HG02884 (cell line): ENCODE measurements around the gene RNF220.
"Not testable (repeated sequence)": the region's sequence is repeated elsewhere in the genome, so short reads cannot be mapped to it uniquely, and the experiment has no call there.

Source experiments
- ATAC-seq: cut with Tn5 transposase; IDR thresholded peaks from one replicate; pipeline ENCODE4 v1.9.1; 2021; ENCODE audit warnings: mild to moderate bottlenecking, moderate library complexity; ENCODE audit not compliant: unreplicated experiment

RNF220 gene

DNA sequence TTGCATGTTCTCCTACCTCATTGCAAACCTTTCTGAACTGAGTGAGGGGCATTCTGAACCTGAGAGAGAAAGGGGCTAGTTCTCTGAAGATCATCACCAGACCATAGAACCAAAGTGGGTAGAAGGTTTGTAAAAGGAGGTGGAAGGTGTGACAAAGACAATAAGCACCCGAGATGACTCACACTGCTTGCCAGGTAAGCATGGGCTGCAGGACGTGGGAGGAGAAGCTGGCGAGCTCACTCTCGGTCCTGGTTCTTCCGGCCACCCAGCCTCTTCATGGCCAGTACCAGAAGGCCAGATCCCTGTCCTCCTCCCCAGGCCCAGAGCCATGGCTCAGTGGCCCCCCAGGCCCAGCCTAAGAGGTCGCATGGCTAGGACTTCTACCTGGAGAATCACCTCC is 140.9 kb downstream of the RNF220 start:
- no peak for ATAC-seq

DNA sequence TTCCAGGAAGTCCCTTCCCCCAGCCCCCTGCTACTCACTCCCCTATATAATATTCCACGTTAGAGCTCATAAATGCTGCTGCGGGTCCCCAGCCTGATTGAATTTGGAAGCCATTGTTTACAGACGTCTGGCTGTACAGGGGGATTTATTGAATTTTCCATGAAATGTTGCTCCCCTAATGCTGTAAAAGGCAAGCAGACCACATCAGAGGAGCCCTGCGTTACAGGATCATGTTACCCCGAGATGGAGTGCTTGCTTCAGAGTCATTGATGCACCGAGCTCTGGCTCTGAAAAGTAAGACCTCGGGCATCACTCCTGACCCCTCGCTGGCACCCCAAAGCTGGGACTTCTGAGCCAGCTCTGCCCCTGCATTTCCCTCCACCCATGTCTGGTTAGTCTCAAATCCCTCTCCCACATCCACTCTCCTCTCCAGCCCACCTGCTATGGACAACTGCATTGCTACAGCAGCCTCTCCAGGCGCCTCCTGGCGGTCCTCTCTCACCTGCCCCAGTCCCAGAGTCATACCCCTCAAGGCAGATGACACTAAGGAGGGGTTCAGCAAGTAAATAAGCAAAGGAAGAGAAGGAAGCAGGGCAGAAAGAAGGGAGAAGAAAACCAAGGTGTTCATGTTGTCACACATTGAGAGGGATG is 141.5 kb downstream of the RNF220 start:
- no peak for ATAC-seq

DNA sequence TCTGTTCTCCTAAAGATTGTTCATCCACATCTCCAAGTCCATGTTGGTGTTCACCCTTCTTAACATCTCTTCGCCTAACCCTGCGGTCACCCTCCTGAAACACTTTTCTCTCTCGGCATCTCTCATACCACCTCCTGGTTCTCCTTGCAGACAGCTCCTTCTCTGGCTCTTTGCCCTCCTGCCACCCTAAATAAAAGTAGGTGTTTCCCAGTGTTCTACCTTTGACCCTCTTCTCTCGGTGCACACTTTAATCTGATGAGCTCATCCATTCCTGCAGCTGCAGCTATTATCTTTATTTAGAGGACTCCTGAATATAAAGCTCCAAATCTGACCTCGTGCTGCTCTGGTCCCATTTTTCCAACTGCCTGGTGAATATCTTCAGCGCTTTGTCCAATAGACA is 142.3 kb downstream of the RNF220 start:
- ATAC-seq, result no peak

DNA sequence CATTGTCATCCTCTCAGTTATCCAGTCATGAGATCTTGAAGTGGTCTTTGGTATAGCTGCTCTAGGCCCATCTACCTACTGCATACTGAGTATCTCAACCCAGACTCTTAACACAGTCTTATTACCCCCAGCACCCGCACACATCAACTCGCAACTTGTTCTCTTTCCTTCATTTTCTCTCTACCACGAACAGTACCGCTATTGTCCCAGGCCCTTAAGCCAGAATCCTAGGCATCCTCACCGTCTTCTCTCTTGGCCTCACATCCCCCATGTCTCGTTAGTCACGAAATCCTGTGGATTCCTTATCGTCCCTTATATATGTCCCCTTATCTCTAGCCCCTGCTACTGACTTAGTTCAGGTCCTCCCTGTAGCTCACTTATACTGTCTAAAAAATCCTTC is 142.8 kb downstream of the RNF220 start:
- no peak for ATAC-seq

DNA sequence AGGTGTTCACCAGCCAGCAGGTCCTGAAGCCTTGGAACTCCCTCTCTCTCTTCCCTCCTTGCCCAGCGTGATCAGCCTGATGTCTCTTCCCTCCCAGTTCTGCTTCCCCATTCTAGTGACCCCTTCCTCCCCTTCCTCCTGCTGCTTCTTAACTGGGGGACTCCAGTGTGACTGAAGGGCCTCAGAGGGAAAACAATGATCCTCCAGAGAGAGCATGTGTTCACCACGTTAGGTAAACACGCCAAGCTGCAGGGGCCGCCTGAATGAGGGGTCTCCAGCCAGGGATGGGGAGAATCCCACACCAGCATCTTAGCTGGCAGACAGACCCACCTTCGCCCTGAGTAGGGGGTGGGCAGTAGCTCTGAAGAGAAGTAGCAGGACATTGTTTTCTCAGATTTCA is 144.5 kb downstream of the RNF220 start:
- no peak for ATAC-seq

DNA sequence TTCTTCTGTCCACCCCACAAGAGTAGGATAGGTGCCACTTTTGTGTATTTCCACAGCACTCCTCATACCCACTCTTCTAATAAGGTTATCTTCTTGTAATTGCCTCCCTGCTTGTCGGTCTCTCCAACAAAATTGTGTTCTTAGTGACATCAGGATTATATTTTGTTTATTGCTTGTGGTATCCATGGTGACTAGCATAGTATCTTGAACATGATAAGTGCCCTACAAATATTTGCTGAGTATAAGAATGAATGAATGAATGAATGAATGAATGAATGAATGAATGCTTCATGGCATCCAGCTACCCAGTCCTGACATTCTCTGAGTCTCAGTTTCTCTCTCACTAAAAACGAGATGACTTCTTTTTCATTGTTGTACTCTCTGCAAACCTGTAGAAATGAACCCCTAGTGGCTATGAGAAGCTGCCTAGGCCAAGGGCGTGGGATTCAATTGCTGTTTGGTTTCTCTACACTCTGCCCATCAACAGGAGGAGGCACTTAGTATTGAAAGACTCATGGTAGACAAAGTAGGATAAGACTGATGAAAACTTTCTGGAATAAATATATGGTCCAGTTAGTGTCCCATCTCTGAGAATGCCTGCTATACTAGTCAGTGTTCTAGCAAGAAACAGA is 148.2 kb downstream of the RNF220 start:
- ATAC-seq, result no peak

DNA sequence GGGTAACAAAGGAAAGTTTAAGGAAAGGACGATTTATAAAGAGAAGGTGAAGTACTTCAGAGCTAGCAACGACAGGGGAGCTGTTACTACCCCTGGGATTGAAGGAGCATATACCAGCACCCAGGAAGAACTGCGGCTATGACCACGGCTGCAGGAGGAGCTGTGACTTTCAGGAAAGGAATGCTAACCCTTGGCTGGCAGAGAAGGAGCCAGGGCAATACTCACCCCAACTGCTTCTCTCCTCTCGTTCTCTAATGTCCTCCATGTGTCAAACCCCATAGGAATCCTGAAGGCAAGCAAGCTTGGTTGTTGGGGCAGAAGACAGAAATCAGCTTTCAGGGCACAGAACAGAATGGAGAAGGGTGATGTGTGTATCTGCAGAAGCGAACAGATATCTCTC is 148.7 kb downstream of the RNF220 start:
- ATAC-seq, result no peak

DNA sequence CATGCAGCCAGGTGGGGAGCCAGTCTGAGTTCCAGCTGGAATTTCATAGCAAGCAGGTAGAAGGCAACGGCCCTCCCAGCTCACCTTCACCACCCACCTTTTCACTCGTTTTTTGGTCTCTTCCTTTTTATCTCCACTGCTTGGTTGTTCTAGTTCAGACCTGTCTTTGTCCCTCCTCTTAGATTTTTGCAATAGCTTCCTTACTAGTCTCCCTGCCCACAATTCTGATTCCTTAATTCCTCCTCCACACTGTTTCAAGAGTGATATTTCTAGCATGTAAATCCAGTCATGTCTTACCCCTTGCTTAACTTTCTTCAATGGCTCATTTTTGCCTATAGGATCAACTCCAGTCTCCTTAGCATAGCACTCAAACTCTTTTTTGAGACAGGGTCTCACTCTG is 149.7 kb downstream of the RNF220 start:
- no peak for ATAC-seq

DNA sequence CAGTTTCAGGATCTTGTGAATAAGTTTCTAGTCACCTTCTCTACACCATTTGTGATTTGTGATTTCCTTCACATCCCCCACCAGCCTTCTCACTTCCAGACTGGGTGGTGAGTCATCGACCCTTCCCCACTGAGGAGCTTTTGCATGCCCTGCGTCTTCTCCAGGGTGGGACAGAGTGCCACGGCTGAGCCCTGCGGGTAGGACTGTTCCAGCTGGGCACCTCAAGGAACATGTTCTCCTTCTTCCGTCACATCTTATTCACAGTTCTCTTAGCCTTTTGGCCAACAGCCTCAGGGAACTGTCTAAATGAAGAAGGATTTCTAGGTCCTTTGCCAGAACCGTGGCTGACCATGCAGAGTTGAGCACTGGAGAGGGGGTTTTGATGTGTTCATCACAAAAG is 152.7 kb downstream of the RNF220 start:
- ATAC-seq, result no peak

DNA sequence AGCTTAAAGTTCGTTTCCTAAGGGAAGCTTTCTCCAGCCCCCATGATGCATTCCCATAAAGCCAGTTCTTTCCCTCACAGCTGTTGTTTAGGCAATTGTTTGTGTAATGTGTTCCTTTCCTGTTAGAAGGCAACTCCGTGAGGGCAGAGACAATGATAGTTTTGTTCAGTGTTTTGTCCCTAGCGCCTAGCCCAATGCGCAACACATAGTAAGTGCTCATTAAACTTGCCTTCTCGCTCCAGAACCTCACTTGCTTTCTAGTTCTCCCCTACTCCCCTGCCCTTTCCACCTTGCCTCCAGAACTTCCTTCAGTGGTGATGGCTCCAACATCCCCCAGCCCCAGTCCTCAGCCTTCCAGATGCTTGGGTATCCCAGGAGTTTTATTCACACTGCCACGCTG is 153.8 kb downstream of the RNF220 start:
- no peak for ATAC-seq

DNA sequence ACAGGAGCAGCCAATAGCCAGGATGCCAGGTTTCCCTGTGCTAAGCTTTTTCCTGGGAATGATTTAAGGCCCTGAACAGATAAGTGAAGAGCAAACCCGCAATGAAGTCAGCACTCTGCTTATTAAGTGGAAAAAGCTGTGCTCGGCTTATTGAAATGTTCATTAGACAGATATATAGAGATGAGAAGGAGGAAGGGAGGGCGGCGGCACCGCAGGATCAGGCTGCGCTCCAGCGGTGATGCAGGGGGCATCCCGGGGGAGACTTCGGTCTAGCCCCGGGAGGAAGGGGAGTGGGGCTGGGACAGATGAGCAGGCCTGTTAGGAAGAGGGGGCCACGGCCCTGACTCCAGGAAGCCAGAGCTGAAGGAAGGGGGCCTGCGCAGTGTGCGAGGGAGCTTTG is 154.3 kb downstream of the RNF220 start:
- ATAC-seq, result no peak

DNA sequence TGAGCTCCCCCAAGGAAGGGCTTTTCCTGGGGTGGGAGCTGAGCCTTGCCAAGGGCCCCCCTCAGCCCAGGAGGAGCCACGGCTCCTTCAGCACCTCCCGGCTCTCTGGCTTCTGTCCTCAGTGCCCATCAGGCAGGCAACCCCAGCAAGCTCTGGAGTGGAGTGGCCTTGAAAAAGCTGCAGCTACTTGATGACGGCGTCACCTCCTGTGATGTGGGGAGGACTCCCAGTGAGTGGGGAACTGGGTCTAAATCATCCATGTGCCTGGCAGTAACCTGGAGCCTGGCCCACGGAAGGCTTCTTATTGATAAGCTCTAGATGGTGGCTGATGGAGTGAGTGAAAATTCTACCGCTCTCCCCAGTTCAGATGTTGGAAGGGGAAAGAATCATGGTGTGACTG is 154.9 kb downstream of the RNF220 start:
- ATAC-seq, result no peak

DNA sequence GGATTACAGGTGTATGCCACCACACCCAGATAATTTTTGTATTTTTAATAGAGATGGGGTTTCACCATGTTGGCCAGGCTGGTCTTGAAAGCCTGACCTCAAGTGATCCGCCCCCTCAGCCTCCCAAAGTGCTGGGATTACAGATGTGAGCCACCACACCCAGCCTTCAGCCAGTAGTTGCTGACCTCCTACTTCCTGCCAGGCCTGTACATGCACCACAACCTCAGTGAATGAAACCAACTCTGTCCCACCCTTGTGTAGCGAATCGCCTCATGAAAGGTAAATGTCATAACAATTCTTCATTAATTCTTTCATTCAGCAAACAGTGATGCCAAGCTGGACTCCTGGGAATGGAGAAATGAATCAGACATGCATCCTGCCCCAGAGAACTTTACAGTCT is 155.6 kb downstream of the RNF220 start:
- ATAC-seq, result not testable (repeated sequence)

DNA sequence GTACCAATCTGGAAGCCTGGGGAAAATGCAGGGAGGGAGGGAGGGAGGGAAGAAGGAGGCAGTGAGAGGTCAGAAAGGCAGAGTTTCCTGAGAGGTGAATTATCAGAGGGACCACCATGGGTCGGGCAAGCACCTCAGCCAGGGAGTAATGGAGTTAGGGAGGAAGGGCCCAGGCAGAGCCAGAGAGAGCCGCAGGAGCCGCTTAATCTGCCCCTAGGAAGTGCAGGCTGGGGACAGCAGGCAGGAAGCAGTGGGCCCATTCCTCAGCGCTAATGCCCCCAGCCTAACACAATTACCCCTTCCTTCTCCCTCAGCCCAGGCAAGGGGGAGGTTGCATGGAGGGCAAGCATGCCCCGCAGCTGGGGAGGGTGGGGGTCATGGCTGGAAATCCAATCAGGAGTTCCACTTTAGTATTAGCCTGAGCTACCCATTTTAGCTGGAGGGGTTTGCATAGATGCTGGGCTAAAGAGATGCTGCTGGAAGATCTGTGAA is 160.2 kb downstream of the RNF220 start:
- ATAC-seq, result no peak

DNA sequence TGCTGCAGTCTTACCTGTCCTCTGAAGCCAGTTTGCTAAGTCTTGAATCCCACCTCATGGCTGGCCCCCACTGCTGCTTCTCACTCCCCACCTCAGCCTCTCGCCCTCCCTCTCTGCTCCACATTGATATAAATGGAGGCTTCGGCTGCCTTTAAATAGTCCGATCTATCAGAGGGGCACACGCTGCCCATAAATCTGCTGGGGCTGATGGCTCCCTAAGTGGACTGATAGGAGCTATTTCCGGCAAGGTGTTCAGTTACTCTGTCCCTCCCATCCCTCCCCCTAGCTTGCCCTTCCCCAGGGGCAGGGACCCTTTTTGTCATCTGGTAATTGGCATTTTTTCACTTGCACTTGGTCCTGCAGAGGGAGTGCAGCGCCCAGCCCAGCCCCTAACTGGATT is 160.8 kb downstream of the RNF220 start:
- no peak for ATAC-seq

DNA sequence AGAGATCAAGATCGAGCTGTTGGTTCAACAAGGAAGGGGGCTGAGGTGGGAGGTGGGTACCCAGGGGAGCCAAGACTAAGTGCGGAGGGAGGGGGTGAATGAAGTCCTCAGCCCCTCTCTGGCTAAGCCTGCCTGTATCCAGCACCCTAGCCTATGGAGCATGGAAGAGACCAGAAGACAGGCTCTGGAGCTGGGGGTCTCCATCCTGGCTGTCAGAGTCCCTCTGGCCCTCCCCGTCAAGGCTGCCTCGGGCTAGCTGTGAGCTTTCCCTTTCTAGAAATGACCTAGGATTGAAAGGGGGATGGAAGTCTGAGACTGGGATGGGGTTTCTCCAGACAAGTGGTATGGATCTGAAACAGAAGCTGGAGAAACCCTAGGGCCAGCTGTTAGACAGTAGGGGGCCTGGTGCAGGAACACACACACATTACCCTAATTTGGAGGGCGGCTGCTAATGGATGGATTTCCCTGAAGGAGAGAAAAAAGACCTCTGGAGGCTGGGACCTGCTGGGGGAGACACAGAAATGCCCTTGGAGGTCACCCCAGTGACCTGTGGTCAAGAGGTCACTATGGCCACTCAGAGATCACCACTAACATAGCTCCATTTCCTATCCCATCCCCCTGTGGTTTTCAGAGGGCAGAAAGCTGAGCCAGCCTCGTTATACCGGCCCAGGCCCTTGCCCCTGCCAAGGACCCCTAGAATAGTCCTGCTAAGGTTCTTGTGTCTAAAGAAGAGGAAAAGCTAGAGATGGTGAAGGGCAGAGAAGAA is 161.4 kb downstream of the RNF220 start:
- no peak for ATAC-seq

DNA sequence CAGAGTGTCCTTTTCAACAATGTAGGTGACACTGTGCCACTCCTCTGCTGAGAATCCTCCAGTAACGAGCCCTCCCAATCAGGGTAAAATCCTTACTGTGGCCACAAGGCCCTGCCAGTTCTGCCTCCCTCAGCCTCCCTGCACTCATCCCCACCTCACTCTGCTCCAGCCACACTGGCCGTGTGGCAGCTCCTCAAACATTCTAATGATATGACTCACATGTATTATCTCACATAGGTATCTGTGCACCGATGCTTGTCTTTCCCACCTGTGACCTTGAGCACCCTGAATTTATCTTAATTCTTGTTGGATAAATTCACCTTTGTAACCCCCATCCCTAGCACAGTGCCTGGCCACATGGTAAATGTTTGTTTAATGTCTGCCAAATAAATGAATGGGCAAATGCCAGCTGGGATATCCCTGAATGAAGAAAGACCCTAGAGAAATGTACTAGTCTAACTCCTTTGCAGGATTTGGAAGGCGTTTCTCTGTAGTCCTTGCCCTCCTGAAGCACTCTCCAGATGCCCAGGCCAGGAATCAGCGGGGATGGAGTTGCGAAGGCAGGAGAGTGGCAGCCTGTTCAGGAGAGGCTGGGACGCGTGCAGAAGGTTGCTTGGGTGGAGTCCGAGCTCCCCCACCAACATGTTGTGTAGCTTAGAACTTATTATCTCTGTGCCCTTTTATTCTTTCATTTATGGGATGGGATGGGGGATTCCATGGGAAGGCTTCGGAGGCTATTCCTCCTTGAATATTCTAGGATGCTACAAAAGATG is 163.3 kb downstream of the RNF220 start:
- ATAC-seq, result no peak

DNA sequence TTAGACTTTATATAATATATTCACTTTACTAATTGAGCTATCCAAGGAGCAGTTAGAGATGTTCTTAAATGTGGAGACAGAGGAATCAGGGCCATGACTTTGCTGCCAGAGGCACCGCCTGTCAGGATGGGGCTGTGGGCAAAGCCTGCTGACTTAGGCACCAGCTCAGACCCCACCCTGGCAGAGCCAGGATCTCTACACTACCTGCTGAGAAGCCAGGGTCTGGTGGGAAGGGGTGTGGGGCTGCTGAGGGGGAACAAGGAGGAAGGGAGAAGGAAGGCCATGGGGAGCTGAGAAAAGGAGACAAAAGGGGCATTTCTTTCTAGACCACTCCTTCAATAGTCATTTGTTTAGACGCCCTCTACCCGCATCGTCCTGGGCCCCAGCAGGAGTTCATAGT is 164.4 kb downstream of the RNF220 start:
- no peak for ATAC-seq

DNA sequence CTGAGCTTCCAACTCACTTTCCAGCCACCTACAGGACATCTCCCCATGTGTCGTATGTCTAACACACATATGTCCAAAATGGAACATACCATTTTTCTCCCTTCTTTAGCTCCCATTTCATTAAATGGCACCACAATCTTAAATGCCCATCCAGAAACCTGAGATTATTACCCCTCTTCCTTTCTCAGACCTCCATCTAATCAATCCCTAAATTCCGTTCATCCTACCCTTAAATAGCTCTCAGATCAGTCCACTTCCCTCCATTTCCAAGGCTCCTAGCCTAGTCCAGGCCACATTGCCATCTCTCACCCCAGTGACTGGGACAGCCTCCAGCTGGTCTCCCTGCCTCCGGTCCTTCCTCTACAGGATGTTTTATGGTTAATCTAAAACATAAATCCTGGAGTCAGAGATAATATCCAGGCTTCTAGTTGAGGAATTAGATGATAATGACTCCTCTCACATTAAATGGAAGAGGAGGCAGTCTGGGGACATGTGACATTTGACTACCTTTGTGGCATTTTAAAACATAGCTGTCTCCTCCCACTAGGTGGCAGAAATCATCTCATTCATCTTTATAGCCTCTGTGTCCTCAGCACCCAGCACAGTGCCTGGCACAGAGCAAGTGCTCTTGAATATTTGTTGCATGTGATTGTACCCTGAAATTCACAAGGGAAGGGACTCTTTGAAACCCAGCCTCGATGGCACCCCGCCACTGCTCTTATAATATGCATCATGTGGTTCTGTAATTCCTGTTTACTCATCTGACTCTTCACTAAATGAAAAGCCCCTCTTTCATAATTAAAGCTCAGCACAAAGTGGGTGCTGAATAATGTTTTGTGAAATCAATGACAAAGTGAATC is 166.9 kb downstream of the RNF220 start:
- no peak for ATAC-seq

DNA sequence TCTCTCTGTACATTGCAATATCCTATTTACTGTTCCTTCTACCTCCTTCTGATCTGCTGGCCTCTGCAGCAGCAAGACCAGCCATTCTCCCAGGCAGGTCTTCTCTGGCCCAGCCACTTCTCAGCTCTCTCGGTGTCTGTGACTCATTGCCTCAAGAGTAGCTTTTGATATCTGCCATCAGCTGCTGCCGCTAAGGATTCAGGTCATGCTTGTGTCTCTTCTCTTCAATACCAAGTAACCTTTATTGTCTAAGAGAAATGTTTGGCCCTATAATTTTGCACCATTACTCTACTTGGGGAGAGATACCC is 167.5 kb downstream of the RNF220 start:
- no peak for ATAC-seq

DNA sequence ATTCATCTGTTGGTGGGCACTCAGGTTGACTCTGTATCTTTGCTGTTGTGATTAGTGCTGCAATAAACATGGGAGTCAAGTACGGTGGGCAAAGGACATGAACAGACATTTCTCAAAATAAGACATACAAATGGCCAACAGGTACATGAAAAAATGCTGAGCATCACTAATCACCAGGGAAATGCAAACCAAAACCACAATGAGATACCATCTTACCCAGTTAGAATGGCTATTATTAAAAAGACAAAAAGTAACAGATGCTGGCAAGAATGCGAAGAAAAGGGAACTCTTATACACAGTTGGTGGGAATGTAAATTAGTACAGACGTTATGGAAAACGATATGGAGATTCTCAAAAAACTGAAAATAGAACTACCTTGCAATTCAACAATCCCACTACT is 170.3 kb downstream of the RNF220 start:
- ATAC-seq, result no peak
